ENCODE data around the gene DIS3L2.

DNA sequence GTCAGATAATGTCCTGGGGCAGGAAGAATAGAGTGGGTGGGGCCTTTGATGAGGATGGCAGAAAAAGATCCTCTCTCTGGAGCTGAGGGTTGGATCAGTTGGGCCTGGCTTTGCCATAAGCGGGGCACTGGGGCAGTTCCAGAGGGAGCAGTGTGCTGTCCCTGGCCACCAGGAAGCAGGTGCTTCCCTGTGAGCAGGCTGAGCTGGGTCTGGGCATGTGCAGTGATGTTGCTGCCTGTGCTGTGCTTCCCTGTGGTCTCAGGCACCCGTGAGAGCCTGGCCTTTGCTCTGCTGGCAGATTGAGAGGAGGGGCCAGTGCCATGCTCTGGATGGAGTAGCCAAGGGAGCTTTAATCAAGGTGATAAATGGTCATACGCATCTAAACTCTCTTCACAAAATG, 20.7 kb upstream of the DIS3L2 start:
- TF ChIP-seq, protein P1, sequence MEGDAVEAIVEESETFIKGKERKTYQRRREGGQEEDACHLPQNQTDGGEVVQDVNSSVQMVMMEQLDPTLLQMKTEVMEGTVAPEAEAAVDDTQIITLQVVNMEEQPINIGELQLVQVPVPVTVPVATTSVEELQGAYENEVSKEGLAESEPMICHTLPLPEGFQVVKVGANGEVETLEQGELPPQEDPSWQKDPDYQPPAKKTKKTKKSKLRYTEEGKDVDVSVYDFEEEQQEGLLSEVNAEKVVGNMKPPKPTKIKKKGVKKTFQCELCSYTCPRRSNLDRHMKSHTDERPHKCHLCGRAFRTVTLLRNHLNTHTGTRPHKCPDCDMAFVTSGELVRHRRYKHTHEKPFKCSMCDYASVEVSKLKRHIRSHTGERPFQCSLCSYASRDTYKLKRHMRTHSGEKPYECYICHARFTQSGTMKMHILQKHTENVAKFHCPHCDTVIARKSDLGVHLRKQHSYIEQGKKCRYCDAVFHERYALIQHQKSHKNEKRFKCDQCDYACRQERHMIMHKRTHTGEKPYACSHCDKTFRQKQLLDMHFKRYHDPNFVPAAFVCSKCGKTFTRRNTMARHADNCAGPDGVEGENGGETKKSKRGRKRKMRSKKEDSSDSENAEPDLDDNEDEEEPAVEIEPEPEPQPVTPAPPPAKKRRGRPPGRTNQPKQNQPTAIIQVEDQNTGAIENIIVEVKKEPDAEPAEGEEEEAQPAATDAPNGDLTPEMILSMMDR (IDR thresholded peaks at IDR 0.05) = no peak
- no peak for TF ChIP-seq EP300 (IDR thresholded peaks at IDR 0.05)
- TF ChIP-seq POLR2AphosphoS5 (IDR thresholded peaks at IDR 0.05) = no peak

Measured in esophagus muscularis mucosa (tissue), 4 donors.